Suppressor macrophage treated with lipopolysaccharide for 1 hour (primary cell): Measurements from ENCODE around the gene HMG20B.

Experiments
- DNase-seq, 3 donors: peaks; one replicate each; pipeline ENCODE4 v3.0.0-alpha.2; 2020 to 2022

Gene HMG20B

GRCh38 chr19:3608079-3608641 is 35.4 kb downstream of the HMG20B start:
- DNase-seq, result no peak

GRCh38 chr19:3608750-3609322 is 36.1 kb downstream of the HMG20B start:
- DNase-seq, result no peak

- DNase-seq, result no peak
Observed at GRCh38 chr19:3609779-3610719, 37.3 kb downstream of the HMG20B start.

- DNase-seq, result no peak
Observed at GRCh38 chr19:3610745-3611717, 38.3 kb downstream of the HMG20B start.

- no peak for DNase-seq
Observed at GRCh38 chr19:3611841-3612240, 39.1 kb downstream of the HMG20B start.

- no peak for DNase-seq
Observed at GRCh38 chr19:3612330-3612729, 39.6 kb downstream of the HMG20B start.

- DNase-seq, result no peak
Observed at GRCh38 chr19:3612901-3613741, 40.4 kb downstream of the HMG20B start.

- no peak for DNase-seq
Observed at GRCh38 chr19:3613818-3614661, 41.3 kb downstream of the HMG20B start.

GRCh38 chr19:3614858-3615505 is 42.2 kb downstream of the HMG20B start:
- DNase-seq, result no peak

- DNase-seq, result no peak
Observed at GRCh38 chr19:3615524-3616135, 42.9 kb downstream of the HMG20B start.

- DNase-seq, result peak in 2 of 3 donors; percentile 21 to 46
Observed at GRCh38 chr19:3617463-3617862, 44.7 kb downstream of the HMG20B start.

GRCh38 chr19:3618144-3618810 is 45.5 kb downstream of the HMG20B start:
- peak; percentile 78 to 90 (median 80) for DNase-seq

GRCh38 chr19:3618811-3619630 is 46.3 kb downstream of the HMG20B start:
- DNase-seq, result no peak

GRCh38 chr19:3619631-3620012 is 46.9 kb downstream of the HMG20B start:
- DNase-seq, result no peak

- DNase-seq, result no peak
Observed at GRCh38 chr19:3620145-3620816, 47.5 kb downstream of the HMG20B start.

- no peak for DNase-seq
Observed at GRCh38 chr19:3620817-3621547, 48.2 kb downstream of the HMG20B start.

- no peak for DNase-seq
Observed at GRCh38 chr19:3621689-3622088, 48.9 kb downstream of the HMG20B start.
